HL-60 (cell line): ENCODE results near the gene MYLK4.

Experiments used
- DNase-seq, 2 experiments: peaks; one replicate each; pipeline ENCODE4 v3.0.0-alpha.2; 2010 to 2020; ENCODE audit warnings: low read depth in 1 of 2, low spot score in 1 of 2
- H3K27ac ChIP-seq: fragments of 250-450 bp; sonication (Bioruptor Pico); replicated peaks from 2 replicates; pipeline ENCODE4 v1.5.1; 2020; ENCODE audit warnings: mild to moderate bottlenecking, moderate library complexity
- H3K27me3 ChIP-seq: fragments of 250-450 bp; sonication (Bioruptor Pico); 2 replicates; pipeline ENCODE4 v1.5.1; 2021; ENCODE audit warnings: mild to moderate bottlenecking, moderate library complexity; ENCODE audit not compliant: insufficient read depth, poor library complexity, severe bottlenecking
- H3K4me3 ChIP-seq: replicated peaks from 2 replicates; pipeline ENCODE4 v1.5.1; 2011; ENCODE audit warnings: mild to moderate bottlenecking, control low read depth, low read length; ENCODE audit not compliant: insufficient read depth
- CTCF ChIP-seq: IDR thresholded peaks from one replicate; pipeline ENCODE4 v1.5.1; 2011; ENCODE audit warnings: low read length, control low read depth, inconsistent platforms; ENCODE audit not compliant: insufficient read depth
- GABPA ChIP-seq: IDR thresholded peaks from 2 replicates; pipeline ENCODE4 v1.6.1; 2012; ENCODE audit warnings: low read depth
- POLR2AphosphoS5 ChIP-seq: IDR thresholded peaks from 2 replicates; pipeline ENCODE4 v1.6.1; 2012; ENCODE audit warnings: low read depth
- REST ChIP-seq: IDR thresholded peaks from 2 replicates; pipeline ENCODE4 v1.6.1; 2012; ENCODE audit warnings: low read depth; ENCODE audit not compliant: insufficient replicate concordance
- SPI1 ChIP-seq: IDR thresholded peaks from 2 replicates; pipeline ENCODE4 v1.6.1; 2012; ENCODE audit warnings: low read depth, mild to moderate bottlenecking, borderline replicate concordance

Gene MYLK4

GRCh38 chr6:2753743-2754142, 3.0 kb upstream of the MYLK4 start:
- H3K27me3 ChIP-seq: no peaks in the 10 kb centered on the region
- H3K27ac ChIP-seq: no peak overlapping the region
- TF ChIP-seq REST (no peak), SPI1 (no peak), POLR2AphosphoS5 (no peak), GABPA (no peak), CTCF (no peak)
- no peak for DNase-seq
- no peak overlapping the region for H3K4me3 ChIP-seq

- no peak for DNase-seq
- H3K27ac ChIP-seq: no peak overlapping the region
- H3K4me3 ChIP-seq: no peak overlapping the region
- no peak for TF ChIP-seq REST
- TF ChIP-seq CTCF: no peak
- no peak for TF ChIP-seq GABPA
- no peak for TF ChIP-seq SPI1
- no peaks in the 10 kb centered on the region for H3K27me3 ChIP-seq
These were observed 2.4 kb upstream of the MYLK4 start for GRCh38 chr6:2753110-2753489.

GRCh38 chr6:2752477-2753109, 1.9 kb upstream of the MYLK4 start:
- Histone ChIP-seq H3K4me3 (no peak overlapping the region), H3K27ac (no peak overlapping the region), H3K27me3 (no peaks in the 10 kb centered on the region)
- no peak for DNase-seq
- TF ChIP-seq CTCF (no peak), GABPA (no peak), POLR2AphosphoS5 (no peak), REST (no peak), SPI1 (no peak)
